NCI-H2196 treated with DMSO at 0.1 percent for 48 hours (cell line): ENCODE data around the gene HSD3B7.

ENCODE experiments used
- DNase-seq: peaks from one replicate; lab custom pipeline; 2025; ENCODE audit not compliant: unreplicated experiment; lab: John Stamatoyannopoulos, UW

Gene HSD3B7

GRCh38 chr16:30956601-30957455, 28.2 kb upstream of the HSD3B7 start:
- peak; percentile 49 for DNase-seq

DNA sequence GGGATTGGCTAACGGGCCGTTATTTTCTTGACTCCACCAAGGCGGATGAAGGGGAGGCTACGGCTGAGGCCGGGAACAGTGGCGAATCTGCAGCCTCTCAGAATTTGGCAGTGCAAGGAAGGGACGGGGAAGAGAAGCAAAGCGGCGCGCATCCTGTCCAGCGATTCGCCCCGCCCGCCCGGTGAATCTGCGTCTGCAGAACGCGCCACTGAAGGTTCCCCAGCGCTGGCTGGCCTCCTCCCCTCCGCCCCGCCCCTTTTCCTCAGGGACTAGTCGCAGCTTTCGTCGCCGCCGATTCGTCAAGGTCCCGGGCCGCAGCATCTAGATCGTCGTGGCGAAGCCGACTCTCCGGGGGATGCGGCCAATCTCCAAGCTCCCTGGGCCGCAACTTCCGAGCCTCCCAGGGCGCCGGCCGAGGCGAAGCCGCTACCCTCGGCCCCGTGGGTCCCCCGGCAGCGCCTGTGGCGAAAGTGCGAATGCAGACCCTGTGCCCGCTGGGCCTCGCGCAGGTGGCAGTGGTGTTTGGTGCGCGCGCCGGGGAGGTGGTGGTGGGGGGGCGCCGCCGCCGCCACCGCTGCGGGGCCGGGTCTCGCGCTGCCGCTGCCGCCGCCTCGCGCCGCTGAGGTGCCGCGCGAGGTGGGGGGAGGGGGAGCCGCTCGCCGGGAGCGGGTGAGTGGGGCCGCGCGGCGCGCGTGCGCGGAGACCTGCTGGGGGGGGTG, 27.4 kb upstream of the HSD3B7 start, which contains the start of gene SETD1A:
Gene SETD1A (plus strand): TSS at position 299 of the 719 bp plus-strand sequence. CDS start 978 bp downstream, outside the sequence.
- peak; percentile 96 for DNase-seq

DNA sequence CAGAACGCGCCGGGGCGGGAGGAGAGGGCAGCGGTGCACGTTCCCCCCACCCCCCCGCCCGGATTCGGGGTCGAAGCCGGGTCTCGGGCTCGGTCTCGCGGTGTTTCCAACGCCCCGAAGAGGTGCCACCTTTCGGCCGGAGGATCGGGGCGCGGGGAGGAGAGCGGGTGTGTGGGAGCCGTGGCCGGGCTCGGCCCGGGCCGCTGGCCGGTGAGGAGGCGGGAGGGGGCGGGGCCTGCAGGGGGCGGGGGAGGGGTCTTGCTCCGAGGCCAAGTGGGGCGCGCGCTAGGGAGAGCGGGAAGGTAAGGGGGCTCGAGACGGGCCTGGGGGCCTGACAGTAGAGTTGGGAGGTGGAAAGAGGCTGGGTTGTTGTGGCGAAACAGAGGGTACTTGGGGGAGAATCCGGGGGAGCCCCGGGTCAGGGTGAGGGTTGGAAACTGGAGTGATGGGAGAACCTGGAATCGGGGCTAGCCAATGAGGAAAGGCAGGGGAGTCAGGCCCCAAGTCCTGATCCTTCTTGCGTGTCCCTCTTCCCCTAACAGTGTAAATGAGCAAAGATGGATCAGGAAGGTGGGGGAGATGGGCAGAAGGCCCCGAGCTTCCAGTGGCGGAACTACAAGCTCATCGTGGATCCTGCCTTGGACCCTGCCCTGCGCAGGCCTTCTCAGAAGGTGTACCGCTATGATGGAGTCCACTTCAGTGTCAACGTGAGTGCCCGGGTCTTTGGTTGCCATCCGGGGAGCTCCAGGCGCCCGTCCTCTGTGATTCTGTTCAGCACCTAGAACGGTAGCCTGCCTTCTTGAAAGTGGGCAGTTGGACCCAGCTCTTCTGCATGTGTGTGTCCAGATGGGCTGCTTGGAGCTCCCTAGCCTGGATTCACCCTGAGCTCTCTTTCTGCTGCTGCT, 26.6 kb upstream of the HSD3B7 start:
- no peak for DNase-seq

DNA sequence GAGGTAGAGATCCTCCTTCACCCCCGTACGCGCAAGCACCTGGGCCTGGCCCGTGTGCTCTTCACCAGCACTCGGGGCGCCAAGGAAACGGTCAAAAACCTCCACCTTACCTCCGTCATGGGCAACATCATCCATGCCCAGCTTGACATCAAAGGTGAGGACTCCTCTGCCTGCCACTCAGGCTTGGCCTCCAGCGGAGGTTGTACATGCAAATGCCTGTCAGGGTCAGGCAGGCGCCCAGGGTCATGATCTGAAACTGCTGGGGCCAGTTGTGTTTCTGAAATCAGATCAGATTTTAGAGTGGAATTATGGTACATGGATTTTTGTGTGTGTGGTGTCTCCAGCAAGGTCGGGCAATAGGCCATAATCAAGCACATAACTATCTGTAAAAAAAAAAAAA, 23.6 kb upstream of the HSD3B7 start:
- no peak for DNase-seq

DNA sequence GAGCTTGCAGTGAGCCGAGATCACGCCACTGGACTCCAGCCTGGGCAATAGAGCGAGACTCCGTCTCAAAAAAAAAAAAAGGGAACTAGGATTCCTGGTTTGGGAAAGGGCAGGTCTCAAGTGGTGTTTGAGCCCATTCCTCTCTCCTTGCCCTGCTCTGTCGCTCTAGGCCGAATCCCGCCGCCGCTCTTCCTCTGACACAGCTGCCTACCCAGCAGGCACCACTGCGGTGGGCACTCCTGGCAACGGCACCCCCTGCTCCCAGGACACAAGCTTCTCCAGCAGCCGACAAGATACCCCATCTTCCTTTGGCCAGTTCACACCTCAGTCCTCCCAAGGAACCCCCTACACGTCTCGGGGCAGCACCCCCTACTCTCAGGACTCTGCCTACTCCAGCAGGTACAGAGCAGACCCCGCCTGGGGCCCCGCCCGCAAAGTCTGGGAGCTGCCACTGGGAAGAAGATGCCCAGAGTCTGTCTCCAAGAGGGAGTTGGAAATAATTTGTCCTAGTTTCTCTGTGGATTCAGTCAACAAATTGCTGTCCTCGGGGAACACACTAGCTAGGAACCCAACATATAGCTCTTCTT, 21.0 kb upstream of the HSD3B7 start:
- no peak for DNase-seq

GRCh38 chr16:30964574-30965226, 20.3 kb upstream of the HSD3B7 start:
- no peak for DNase-seq

GRCh38 chr16:30965436-30965835, 19.6 kb upstream of the HSD3B7 start:
- DNase-seq: no peak

GRCh38 chr16:30966033-30966619, 18.9 kb upstream of the HSD3B7 start:
- DNase-seq: no peak

GRCh38 chr16:30967795-30968194, 17.2 kb upstream of the HSD3B7 start:
- no peak for DNase-seq

DNA sequence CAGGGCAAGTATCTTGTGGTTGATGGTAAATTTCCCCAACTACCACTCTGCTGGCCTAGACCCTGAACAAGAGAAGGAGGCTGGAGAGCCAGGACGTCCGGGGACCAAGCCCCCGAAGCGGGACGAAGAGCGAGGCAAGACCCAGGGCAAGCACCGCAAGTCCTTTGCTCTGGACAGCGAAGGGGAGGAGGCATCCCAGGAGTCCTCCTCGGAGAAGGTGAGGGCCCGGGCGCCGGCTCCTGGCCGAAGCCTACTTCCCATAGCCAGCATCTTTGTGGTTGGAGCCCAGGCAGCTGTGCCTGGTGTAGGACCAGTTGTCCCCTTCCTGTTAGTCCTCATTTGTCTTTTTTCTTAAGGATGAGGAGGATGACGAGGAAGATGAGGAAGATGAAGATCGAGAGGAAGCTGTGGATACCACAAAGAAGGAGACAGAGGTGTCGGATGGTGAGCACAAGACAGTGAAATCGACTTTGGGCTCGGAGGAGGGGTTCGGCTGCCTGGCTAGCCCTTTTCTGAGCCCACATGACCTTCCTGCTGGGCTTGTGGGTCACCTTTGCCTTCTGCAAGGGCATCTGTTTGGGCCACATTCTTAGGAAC, 15.7 kb upstream of the HSD3B7 start:
- DNase-seq: no peak

GRCh38 chr16:30971298-30971697, 13.7 kb upstream of the HSD3B7 start:
- no peak for DNase-seq

GRCh38 chr16:30972872-30973271, 12.1 kb upstream of the HSD3B7 start:
- DNase-seq: no peak

DNA sequence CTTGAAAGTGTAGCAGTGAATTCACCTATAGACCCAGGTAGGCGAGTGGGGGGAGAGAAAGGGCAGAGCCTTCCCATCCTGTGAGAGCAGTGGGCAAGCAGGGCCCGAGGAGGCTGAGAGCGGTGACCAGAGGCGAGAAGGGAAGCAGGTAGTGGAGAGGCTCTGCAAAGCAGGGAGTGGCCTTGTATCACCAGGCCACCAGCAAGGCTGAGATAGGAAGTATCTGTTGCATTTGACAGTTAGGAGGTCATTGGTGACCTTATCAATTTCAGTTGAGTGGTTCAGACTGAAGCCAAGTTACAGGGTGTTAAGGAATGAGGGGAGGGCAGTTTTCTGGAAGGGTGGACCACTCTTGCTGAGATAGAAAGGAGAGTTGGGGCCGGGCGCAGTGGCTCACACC, 10.7 kb upstream of the HSD3B7 start:
- DNase-seq: no peak

GRCh38 chr16:30976486-30976885, 8.5 kb upstream of the HSD3B7 start:
- no peak for DNase-seq

GRCh38 chr16:30977502-30977901, 7.5 kb upstream of the HSD3B7 start:
- DNase-seq: no peak

DNA sequence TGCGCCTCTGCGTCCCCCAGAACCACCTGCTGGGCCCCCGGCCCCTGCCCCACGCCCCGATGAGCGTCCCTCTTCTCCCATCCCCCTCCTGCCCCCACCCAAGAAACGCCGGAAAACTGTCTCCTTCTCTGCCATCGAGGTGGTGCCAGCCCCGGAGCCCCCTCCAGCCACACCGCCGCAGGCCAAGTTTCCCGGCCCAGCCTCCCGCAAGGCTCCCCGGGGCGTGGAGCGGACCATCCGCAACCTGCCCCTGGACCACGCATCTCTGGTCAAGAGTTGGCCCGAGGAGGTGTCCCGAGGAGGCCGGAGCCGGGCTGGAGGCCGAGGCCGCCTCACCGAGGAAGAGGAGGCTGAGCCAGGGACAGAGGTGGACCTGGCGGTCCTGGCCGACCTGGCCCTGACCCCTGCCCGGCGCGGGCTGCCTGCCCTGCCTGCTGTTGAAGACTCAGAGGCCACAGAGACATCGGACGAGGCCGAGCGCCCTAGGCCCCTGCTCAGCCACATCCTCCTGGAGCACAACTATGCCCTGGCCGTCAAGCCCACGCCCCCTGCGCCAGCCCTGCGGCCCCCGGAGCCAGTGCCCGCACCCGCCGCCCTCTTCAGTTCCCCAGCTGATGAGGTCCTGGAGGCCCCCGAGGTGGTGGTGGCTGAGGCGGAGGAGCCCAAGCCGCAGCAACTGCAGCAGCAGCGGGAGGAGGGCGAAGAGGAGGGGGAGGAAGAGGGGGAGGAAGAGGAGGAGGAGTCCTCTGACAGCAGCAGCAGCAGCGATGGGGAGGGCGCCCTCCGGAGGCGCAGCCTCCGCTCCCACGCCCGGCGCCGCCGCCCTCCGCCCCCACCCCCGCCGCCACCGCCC, 5.6 kb upstream of the HSD3B7 start:
- no peak for DNase-seq

DNA sequence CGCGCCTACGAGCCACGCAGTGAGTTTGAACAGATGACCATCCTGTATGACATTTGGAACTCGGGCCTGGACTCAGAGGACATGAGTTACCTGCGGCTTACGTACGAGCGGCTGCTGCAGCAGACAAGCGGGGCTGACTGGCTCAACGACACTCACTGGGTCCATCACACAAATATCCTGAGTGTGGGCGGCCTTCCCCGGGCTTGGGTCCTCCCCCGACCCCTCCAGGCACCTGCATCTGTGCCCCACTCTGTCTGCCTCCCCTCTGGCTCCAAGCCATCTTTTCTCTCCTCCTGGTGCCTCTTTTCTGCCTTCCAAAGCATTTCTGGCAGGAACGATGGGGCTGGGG, 5.0 kb upstream of the HSD3B7 start:
- DNase-seq: no peak

- no peak for DNase-seq
Measured at GRCh38 chr16:30980434-30980833, 4.6 kb upstream of the HSD3B7 start.

- no peak for DNase-seq
Measured at GRCh38 chr16:30980959-30981358, 4.0 kb upstream of the HSD3B7 start.
